Liver (tissue), 2 donors: ENCODE data around the gene DCLRE1A.

Experiments
- ATF3 ChIP-seq: IDR thresholded peaks from 2 replicates; pipeline ENCODE4 v1.6.1; 2016; ENCODE audit warnings: antibody characterized with exemption
- NR2F2 ChIP-seq: IDR thresholded peaks from 2 replicates; pipeline ENCODE4 v1.6.1; 2016; ENCODE audit warnings: antibody characterized with exemption
- RXRA ChIP-seq, 2 donors: IDR thresholded peaks; 2 replicates each; pipeline ENCODE4 v1.6.1; 2017 to 2018; ENCODE audit warnings: antibody characterized with exemption in 2 of 2, mild to moderate bottlenecking in 1 of 2
- TAF1 ChIP-seq: conservative IDR thresholded peaks from 2 replicates; pipeline ENCODE4 v1.6.1; 2016; ENCODE audit warnings: antibody characterized with exemption, mild to moderate bottlenecking
- donor health status: healthy.

- TF ChIP-seq RXRA (IDR thresholded peaks at IDR 0.05) (no peak), TAF1 (no peak), ATF3 (no peak), NR2F2 (no peak)
Measured at GRCh38 chr10:113876461-113876860, 22.6 kb upstream of the DCLRE1A start.
